Nephron progenitor cell (in vitro differentiated cells): ENCODE data around the gene MRPL52.
"Not testable (repeated sequence)": the region's sequence is repeated elsewhere in the genome, so short reads cannot be mapped to it uniquely, and the experiment has no call there.

Experiments
- DNase-seq: peaks from one replicate; pipeline ENCODE4 v3.0.0; 2021
- H3K27ac Mint-ChIP-seq: 2 replicates; pipeline ENCODE4 v1.8.0; 2021; ENCODE audit warnings: mild to moderate bottlenecking, moderate library complexity, mixed read lengths
- H3K27me3 Mint-ChIP-seq: 2 replicates; pipeline ENCODE4 v1.8.0; 2021; ENCODE audit warnings: mild to moderate bottlenecking, low read depth, mixed read lengths; ENCODE audit not compliant: poor library complexity
- H3K36me3 Mint-ChIP-seq: 2 replicates; pipeline ENCODE4 v1.8.0; 2021; ENCODE audit warnings: low read depth, mixed read lengths
- H3K4me1 Mint-ChIP-seq: 2 replicates; pipeline ENCODE4 v1.8.0; 2021; ENCODE audit warnings: mixed read lengths
- H3K4me3 Mint-ChIP-seq: 2 replicates; pipeline ENCODE4 v1.8.0; 2021; ENCODE audit warnings: mild to moderate bottlenecking, moderate library complexity, mixed read lengths
- H3K9me3 Mint-ChIP-seq: 2 replicates; pipeline ENCODE4 v1.8.0; 2021; ENCODE audit warnings: mild to moderate bottlenecking, moderate library complexity, mixed read lengths
- CTCF ChIP-seq: fragments of 200-600 bp; sonication (generic); IDR thresholded peaks from 2 replicates; pipeline ENCODE4 v1.5.0; 2021; ENCODE audit warnings: antibody characterized with exemption

The MRPL52 gene

GRCh38 chr14:22791301-22791700 lies 38.4 kb upstream of the MRPL52 start:
- Mint-ChIP-seq H3K4me3 (no peak overlapping the region), H3K4me1 (peaks cover 21% of the 10 kb centered on the region), H3K36me3 (no peaks in the 10 kb centered on the region), H3K9me3 (peaks cover 4% of the 10 kb centered on the region), H3K27ac (no peak overlapping the region), H3K27me3 (no peaks in the 10 kb centered on the region)
- TF ChIP-seq CTCF = no peak
- DNase-seq = no peak

- Mint-ChIP-seq H3K27ac (no peak overlapping the region), H3K9me3 (peaks cover 4% of the 10 kb centered on the region), H3K36me3 (no peaks in the 10 kb centered on the region), H3K4me1 (peaks cover 27% of the 10 kb centered on the region), H3K27me3 (no peaks in the 10 kb centered on the region), H3K4me3 (no peak overlapping the region)
- no peak for DNase-seq
- TF ChIP-seq CTCF = no peak
These were observed 37.5 kb upstream of the MRPL52 start for GRCh38 chr14:22792158-22792557.

- H3K27me3 Mint-ChIP-seq, H3K9me3 Mint-ChIP-seq, H3K36me3 Mint-ChIP-seq, H3K27ac Mint-ChIP-seq, DNase-seq, H3K4me3 Mint-ChIP-seq: not testable (repeated sequence)
- H3K4me1 Mint-ChIP-seq = peaks cover 31% of the 10 kb centered on the region
These were observed 36.1 kb upstream of the MRPL52 start for GRCh38 chr14:22793550-22793949.

- Mint-ChIP-seq H3K9me3 (peaks cover 4% of the 10 kb centered on the region), H3K4me1 (peaks cover 31% of the 10 kb centered on the region), H3K4me3 (no peak overlapping the region), H3K27me3 (peaks cover 3% of the 10 kb centered on the region), H3K27ac (peak overlapping the region; percentile 90), H3K36me3 (no peaks in the 10 kb centered on the region)
- no peak for TF ChIP-seq CTCF
- no peak for DNase-seq
These were observed 35.7 kb upstream of the MRPL52 start for GRCh38 chr14:22793976-22794375.

GRCh38 chr14:22794551-22794951 lies 35.1 kb upstream of the MRPL52 start:
- no peak overlapping the region for H3K4me3 Mint-ChIP-seq
- peaks cover 31% of the 10 kb centered on the region for H3K4me1 Mint-ChIP-seq
- no peaks in the 10 kb centered on the region for H3K36me3 Mint-ChIP-seq
- TF ChIP-seq CTCF = no peak
- peaks cover 3% of the 10 kb centered on the region for H3K27me3 Mint-ChIP-seq
- peaks cover 4% of the 10 kb centered on the region for H3K9me3 Mint-ChIP-seq
- no peak overlapping the region for H3K27ac Mint-ChIP-seq
- DNase-seq = no peak

GRCh38 chr14:22796087-22796707 lies 33.5 kb upstream of the MRPL52 start:
- Mint-ChIP-seq H3K4me1 (peaks cover 34% of the 10 kb centered on the region), H3K27ac (no peak overlapping the region), H3K4me3 (no peak overlapping the region), H3K9me3 (peaks cover 4% of the 10 kb centered on the region), H3K36me3 (no peaks in the 10 kb centered on the region), H3K27me3 (peaks cover 3% of the 10 kb centered on the region)
- no peak for TF ChIP-seq CTCF
- no peak for DNase-seq
